Spleen (tissue), 7 donors: ENCODE data around the gene NRDE2.

Source experiments
- CTCF ChIP-seq, 11 experiments: fragments of 200-600 bp in 7 of 11; fragments of 450-650 bp in 4 of 11; sonication (generic) in 4 of 11; IDR thresholded peaks in 8 of 11; conservative IDR thresholded peaks in 3 of 11; 1 replicate in 7 of 11; 2 replicates in 4 of 11; pipeline versions ENCODE4 v1.4.0 to v1.8.0; 2016 to 2021; ENCODE audit warnings: antibody characterized with exemption in 11 of 11, inconsistent platforms in 4 of 11, mild to moderate bottlenecking in 1 of 11
- POLR2A ChIP-seq, 3 donors: fragments of 450-650 bp; IDR thresholded peaks; one replicate each; pipeline ENCODE4 v1.5.1; 2017; ENCODE audit warnings: antibody characterized with exemption in 3 of 3, mild to moderate bottlenecking in 1 of 3
- donor health status: DM: no; HTN: no; CAD: no; lungs with moderate emphysema.
- donor health status: DM: no; HTN: no; CAD: no.
- donor health status: DM: no; HTN: no; CAD: no.

GRCh38 chr14:90268420-90268819, 63.3 kb downstream of the NRDE2 start:
- no peak for TF ChIP-seq POLR2A (IDR thresholded peaks at IDR 0.05)
- no peak for TF ChIP-seq CTCF (IDR thresholded peaks at IDR 0.05 in 8 of 11, conservative IDR thresholded peaks at IDR 0.05 in 3 of 11)
